GM10266 (cell line): ENCODE data around the gene CD55.

Experiments used
- DNase-seq: peaks from one replicate; pipeline ENCODE4 v3.0.0; 2012; ENCODE audit errors: extremely low spot score
- TF ChIP-seq, protein P1 (sequence below): IDR thresholded peaks from 2 replicates; pipeline ENCODE4 v1.5.1; 2012; ENCODE audit warnings: mild to moderate bottlenecking, low read depth; ENCODE audit not compliant: control insufficient read depth, insufficient read depth; ENCODE audit errors: missing control alignments

Gene CD55

DNA sequence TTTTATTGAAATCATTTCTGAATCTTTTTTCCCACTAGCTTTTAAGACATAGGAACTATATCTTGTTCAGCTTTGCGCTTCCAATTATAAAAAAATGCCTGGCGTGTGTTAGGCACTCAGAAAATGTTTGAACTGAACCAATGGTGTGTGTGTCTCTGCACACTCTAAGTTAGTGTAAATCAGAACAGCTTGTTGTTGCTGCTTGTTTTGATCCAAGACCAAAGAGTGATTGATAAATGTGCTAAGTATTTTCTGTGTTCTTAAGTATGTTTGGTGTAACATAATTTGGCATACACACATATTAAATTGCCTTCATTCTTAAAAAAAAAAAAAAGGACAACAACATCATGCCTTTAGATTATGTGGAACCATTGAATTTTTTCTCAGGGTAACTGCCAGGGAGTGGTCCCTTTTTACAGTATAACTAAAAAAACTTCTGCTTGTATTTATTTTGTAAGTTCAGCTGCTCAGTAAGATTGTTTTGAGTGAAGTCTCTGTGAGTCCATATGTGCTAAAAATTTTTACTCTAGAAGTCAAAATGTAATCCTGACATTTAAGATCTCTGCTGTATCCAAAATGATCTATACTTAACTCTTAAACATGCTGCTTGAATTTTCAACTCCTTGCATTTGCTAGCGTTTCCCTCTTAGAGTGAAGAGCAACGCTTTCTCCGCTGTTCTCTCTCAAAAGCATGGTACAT lies 8.7 kb downstream of the CD55 start:
- DNase-seq, result no peak
- TF ChIP-seq, protein P1, sequence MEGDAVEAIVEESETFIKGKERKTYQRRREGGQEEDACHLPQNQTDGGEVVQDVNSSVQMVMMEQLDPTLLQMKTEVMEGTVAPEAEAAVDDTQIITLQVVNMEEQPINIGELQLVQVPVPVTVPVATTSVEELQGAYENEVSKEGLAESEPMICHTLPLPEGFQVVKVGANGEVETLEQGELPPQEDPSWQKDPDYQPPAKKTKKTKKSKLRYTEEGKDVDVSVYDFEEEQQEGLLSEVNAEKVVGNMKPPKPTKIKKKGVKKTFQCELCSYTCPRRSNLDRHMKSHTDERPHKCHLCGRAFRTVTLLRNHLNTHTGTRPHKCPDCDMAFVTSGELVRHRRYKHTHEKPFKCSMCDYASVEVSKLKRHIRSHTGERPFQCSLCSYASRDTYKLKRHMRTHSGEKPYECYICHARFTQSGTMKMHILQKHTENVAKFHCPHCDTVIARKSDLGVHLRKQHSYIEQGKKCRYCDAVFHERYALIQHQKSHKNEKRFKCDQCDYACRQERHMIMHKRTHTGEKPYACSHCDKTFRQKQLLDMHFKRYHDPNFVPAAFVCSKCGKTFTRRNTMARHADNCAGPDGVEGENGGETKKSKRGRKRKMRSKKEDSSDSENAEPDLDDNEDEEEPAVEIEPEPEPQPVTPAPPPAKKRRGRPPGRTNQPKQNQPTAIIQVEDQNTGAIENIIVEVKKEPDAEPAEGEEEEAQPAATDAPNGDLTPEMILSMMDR, result no peak

DNA sequence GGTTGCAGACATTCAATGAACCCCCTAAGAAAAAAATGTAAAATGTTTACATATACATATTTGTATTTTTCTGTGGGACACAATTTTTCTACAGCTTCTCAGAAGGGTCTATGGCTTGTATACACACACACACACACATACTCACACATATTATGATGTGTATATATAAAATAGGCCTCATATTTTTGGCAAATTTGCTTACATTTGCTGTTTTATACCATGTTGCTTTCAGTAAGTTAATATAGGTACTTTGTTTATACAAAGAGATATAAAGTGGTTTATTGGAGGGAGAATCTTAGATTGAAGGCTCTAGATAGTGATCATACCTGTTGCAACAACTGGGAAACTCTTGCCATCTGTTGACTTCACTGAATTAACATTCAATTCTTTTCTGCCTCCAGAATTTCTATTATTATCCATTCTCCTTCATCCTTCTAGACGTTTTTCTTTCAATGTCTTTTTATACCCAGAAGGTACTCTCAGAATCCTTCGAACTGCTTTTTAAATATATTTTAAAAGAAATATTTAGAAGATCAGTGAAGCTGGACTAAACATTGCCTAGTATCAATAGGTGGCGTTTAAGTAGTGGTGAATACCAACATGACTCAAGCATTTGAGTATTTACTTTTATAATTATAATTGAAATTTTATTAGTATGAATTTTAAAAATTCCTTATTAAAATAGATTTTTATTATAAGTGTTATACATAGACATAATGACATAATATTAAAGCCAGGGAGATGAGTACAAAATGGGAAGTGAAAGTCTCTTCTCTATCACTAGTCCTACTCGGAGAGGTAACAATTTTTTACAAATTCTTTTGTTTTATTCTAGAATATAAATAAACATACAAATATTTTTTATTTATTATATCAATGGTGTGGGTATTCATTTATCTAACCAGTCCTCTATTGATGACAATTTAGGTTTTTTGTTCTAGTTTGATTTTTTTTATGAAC lies 10.2 kb downstream of the CD55 start:
- TF ChIP-seq, protein P1, result no peak
- DNase-seq, result no peak

DNA sequence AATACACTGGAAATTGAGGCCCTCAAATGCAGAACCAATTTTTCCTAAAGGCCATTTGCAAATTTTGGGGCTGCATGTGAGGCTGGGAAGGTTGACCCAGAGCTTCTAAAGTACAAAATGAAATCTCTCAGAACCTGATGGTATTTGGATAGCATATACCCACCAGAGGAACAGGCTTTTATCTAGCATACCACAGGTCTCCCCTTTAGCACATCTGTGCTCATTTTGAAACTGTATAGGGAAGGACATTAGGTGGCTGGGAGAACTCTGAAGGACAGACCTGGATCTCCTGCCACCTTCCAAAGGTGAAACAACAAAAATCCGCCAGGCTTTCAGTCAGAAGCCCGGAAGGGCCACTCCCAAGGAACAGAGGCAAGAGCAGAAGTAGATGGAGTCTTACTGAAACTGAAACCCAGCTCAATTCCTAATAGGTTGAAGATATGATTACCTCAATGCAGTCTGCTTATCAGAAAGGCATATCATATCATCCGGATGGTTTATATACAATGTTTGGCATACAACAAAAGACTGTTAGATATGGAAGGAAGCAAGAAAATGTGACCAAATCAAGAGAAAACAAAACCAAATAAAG lies 11.6 kb downstream of the CD55 start:
- DNase-seq, result no peak
- TF ChIP-seq, protein P1, result no peak

DNA sequence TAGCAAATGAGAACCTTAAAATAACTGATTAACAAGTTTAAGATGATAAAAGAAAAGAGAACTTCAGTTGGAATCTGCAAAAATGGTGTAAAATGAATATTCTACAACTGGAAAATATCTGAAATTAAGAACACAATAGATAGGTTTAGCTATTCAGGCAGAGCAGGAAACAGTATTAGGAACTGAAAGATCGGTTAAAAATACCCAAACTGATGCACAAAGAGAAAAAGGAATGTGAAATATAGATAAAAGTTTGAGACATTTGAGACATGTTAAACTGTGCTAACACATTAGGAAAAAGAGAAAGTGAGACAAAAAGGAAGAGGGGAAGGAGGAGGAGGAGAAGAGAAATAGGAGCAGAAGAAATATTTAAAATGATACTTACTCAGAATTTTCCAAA lies 12.1 kb downstream of the CD55 start:
- TF ChIP-seq, protein P1, result no peak
- no peak for DNase-seq

DNA sequence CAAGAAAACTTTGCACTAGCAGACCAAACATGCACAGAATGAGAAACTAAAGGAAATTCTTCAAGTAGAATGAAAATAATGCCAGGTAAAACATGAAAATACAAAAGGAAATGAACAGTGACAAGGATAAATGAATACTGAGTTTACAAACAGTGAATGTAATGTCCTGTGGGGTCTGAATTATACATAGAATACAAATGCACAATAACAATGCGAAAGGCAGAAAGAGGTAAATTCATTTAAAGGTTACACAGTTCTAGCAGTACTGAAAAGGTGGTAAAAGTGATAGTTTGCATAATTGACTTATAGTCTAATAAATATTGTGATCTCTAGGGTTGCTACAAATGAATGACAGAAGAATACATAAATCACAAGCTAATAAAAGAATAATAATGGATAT lies 12.9 kb downstream of the CD55 start:
- TF ChIP-seq, protein P1, result no peak
- no peak for DNase-seq

DNA sequence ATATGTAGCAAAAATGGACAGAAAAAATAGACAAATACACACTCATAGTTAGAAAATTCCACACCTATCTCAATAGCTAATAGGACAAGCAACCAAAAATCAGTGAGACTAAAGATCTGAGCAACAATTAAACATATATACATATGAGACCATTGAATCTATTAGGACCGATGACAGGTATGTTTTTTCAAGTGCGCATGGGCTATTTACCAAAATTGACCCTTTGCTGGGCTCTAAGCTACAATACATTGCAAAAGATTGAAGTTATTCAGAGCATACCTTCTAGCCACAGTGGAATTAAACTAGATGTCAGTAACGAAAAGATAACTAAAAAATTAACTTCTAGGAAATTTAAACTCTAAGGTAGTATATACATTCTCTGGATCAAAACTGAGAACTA lies 13.7 kb downstream of the CD55 start:
- no peak for DNase-seq
- TF ChIP-seq, protein P1, result no peak
